ENCODE data around the gene TMEM184B. TPM values are rescaled to one million over a fixed set of nuclear protein-coding genes. Genes with fewer than 3 reads are reported as not detected.

The TMEM184B gene
- total RNA-seq, result 100 to 1,000 TPM in 1 of 7 donors, 10 to 100 TPM in 6; 37.1 to 105 (median 65.6) TPM
- polyA plus RNA-seq, result 10 to 100 TPM in 1 of 3 donors, 1 to 10 TPM in 2; 5.0 to 18.3 (median 7.9) TPM
- long read RNA-seq, donor 1, full-length matches to known transcripts, result 18 of 18 reads
- long read RNA-seq, donor 1, partial matches to known transcripts, result 0 of 18 reads
- long read RNA-seq, donor 1, other reads (novel, unspliced or antisense), result 0 of 18 reads
- long read RNA-seq, donor 2, full-length matches to known transcripts, result 21 of 21 reads
- long read RNA-seq, donor 2, partial matches to known transcripts, result 0 of 21 reads
- long read RNA-seq, donor 2, other reads (novel, unspliced or antisense), result 0 of 21 reads

- Histone ChIP-seq H3K4me1 (peaks cover 16 to 59% (median 45%) of the 10 kb centered on the region in 6 donors), H3K4me3 (peak within 1 kb of the TSS; percentile 71 to 97 (median 85)), H3K27ac (peak within 1 kb of the TSS; percentile 87 to 95 (median 90)), H3K36me3 (no peaks in the 10 kb centered on the region), H3K27me3 (replicated peaks in 1 of 7) (no peaks in the 10 kb centered on the region), H3K9me3 (no peaks in the 10 kb centered on the region)
- DNase-seq, result peak; percentile 94
- TF ChIP-seq, protein P1, sequence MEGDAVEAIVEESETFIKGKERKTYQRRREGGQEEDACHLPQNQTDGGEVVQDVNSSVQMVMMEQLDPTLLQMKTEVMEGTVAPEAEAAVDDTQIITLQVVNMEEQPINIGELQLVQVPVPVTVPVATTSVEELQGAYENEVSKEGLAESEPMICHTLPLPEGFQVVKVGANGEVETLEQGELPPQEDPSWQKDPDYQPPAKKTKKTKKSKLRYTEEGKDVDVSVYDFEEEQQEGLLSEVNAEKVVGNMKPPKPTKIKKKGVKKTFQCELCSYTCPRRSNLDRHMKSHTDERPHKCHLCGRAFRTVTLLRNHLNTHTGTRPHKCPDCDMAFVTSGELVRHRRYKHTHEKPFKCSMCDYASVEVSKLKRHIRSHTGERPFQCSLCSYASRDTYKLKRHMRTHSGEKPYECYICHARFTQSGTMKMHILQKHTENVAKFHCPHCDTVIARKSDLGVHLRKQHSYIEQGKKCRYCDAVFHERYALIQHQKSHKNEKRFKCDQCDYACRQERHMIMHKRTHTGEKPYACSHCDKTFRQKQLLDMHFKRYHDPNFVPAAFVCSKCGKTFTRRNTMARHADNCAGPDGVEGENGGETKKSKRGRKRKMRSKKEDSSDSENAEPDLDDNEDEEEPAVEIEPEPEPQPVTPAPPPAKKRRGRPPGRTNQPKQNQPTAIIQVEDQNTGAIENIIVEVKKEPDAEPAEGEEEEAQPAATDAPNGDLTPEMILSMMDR (IDR thresholded peaks at IDR 0.05 in 8 of 11, conservative IDR thresholded peaks at IDR 0.05 in 3 of 11), result no peak
- TF ChIP-seq POLR2A (IDR thresholded peaks at IDR 0.05) (peak in 1 of 3 donors; percentile 57), POLR2AphosphoS5 (IDR thresholded peaks at IDR 0.05) (peak; percentile 45 to 77 (median 67))
- intact Hi-C loops (cut with DNase I; ENCODE audit: low total_unique reads), result no loop called here
- WGBS, 5 donors, result 0 to 1% (median 0%) methylated on average over 14 to 97 of the region's 97 CpGs
Observed at GRCh38 chr22:38272373-38273134, at the start of gene TMEM184B. TMEM184B (minus strand) TSS chr22:38273010; CDS start chr22:38247961, 25,049 bp downstream.

GRCh38 chr22:38320605-38321402 is 48.0 kb upstream of the TMEM184B start:
- no peak overlapping the region for H3K27ac ChIP-seq
- intact Hi-C loops (cut with DNase I; ENCODE audit: low total_unique reads), result no loop called here

DNA sequence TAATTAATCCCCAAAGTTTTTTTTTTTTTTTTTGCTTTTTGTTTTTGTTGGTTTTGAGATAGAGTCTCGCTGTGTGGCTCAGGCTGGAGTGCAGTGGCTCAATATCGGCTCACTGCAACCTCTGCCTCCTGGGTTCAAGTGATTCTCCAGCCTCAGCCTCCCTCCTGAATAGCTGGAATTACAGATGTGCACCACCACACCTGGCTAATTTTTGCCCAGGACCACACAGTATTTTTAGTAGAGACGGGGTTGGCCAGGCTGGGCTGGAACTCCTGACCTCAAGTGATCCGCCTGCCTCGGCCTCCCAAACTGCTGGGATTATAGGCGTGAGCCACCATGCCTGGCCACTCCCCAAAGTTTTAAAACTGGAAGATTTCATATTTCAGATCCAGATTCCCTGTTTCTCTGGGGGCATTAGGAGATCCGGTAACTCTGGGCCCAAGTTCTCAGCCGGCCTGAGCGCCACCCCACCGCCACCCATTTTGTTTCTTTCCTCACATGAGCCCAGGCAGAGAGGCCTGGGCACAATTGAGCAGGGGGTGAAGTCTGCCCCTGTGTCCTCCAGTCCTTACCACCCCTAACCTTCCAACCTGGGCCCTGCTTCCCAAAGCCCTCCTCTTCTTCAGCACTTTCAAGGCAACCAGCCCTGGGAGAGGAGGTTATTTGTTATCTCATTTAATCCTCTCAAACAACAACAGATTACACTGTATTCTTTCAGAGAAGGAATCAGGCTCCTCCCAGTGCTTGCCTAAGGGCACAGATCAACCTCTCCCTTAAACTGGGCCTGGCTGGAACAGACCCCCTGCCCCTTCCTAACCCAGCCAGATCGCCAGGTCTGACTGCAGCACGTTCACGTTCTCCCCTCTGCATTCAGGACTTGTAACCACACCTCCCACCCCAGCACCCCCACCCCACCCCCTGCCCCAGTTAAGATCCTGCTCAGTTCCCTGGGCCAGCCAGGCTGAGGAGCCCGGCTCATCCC is 46.3 kb upstream of the TMEM184B start:
- intact Hi-C loops (cut with DNase I; ENCODE audit: low total_unique reads), result no loop called here
- 88 to 97% (median 90%) methylated on average over 14 of the region's 14 CpGs for WGBS, 5 donors
- H3K27ac ChIP-seq, result peak overlapping the region; percentile 63 to 97 (median 92)

More at GRCh38 chr22:38320605-38321402, 48.0 kb upstream of the TMEM184B start:
- Histone ChIP-seq H3K9me3 (no peaks in the 10 kb centered on the region), H3K4me1 (peaks cover 9 to 29% (median 23%) of the 10 kb centered on the region in 6 donors), H3K4me3 (no peak overlapping the region), H3K36me3 (no peaks in the 10 kb centered on the region), H3K27me3 (replicated peaks in 1 of 7) (peaks cover 0 to 6% (median 0%) of the 10 kb centered on the region in 7 donors)
- TF ChIP-seq POLR2A (IDR thresholded peaks at IDR 0.05), result no peak
- no peak for TF ChIP-seq POLR2AphosphoS5 (IDR thresholded peaks at IDR 0.05)
- TF ChIP-seq, protein P1 (IDR thresholded peaks at IDR 0.05 in 8 of 11, conservative IDR thresholded peaks at IDR 0.05 in 3 of 11), result no peak
- no peak for DNase-seq
- 84 to 88% (median 86%) methylated on average over 11 of the region's 11 CpGs for WGBS, 5 donors

More for the DNA sequence above, 46.3 kb upstream of the TMEM184B start:
- no peak for TF ChIP-seq POLR2A (IDR thresholded peaks at IDR 0.05)
- no peak for TF ChIP-seq POLR2AphosphoS5 (IDR thresholded peaks at IDR 0.05)
- TF ChIP-seq, protein P1 (IDR thresholded peaks at IDR 0.05 in 8 of 11, conservative IDR thresholded peaks at IDR 0.05 in 3 of 11), result no peak
- Histone ChIP-seq H3K9me3 (no peaks in the 10 kb centered on the region), H3K27me3 (replicated peaks in 1 of 7) (peaks cover 0 to 6% (median 0%) of the 10 kb centered on the region in 7 donors), H3K4me1 (peaks cover 21 to 46% (median 41%) of the 10 kb centered on the region in 6 donors), H3K4me3 (no peak overlapping the region), H3K36me3 (no peaks in the 10 kb centered on the region)
- DNase-seq, result no peak

All from spleen (tissue), 13 donors.